GM12878 (cell line): ENCODE measurements around the gene TNKS1BP1. TPM values are rescaled to one million over a fixed set of nuclear protein-coding genes. Genes with fewer than 3 reads are reported as not detected.

Experiments
- ATAC-seq: fragments of 200-7000 bp; cut with Tn5 transposase; 3 replicates; pipeline ENCODE4 v1.9.1; 2020; ENCODE audit warnings: mild to moderate bottlenecking, moderate library complexity
- BruUV-seq: library from RNA; stranded (reverse); fragments of 400-500 nt; replicated peaks from 2 replicates; lab custom pipeline; 2021; lab: Mats Ljungman, UMichigan
- CTCF ChIA-PET: fragments of 300-600 bp; sonication (Branson Sonifier 250); formaldehyde crosslinking; extraction: SDS; loops from one replicate; lab custom pipeline; 2021; ENCODE audit warnings: inconsistent platforms; lab: Yijun Ruan, JAX
- POLR2A ChIA-PET: fragments of 350-600 bp; formaldehyde crosslinking; extraction: SDS; loops from one replicate; lab custom pipeline; 2021; ENCODE audit warnings: inconsistent platforms; lab: Charles Lee
- RAD21 ChIA-PET: fragments of 300-600 bp; sonication (Branson Sonifier 250); formaldehyde crosslinking; loops from one replicate; lab custom pipeline; 2023; ENCODE audit warnings: antibody characterized with exemption; ENCODE audit not compliant: unreplicated experiment; lab: Charles Lee
- SMC1A ChIA-PET: fragments of 300-600 bp; sonication (Branson Sonifier 250); formaldehyde crosslinking; loops from one replicate; lab custom pipeline; 2023; ENCODE audit not compliant: unreplicated experiment, uncharacterized antibody; lab: Charles Lee
- DNase-seq: peaks from one replicate; pipeline ENCODE4 v3.0.0-alpha.2; 2011; ENCODE audit warnings: low read depth, low spot score
- FAIRE-seq: peaks from 3 replicates; lab custom pipeline; 2011; peaks lifted over from hg19 to GRCh38; lab: Jason Lieb, UNC
- H2AFZ ChIP-seq: 2 replicates; pipeline ENCODE4 v1.6.0; 2011; ENCODE audit warnings: low read depth, low read length, control low read depth; ENCODE audit not compliant: control insufficient read depth
- H3K27ac ChIP-seq: 2 replicates; pipeline ENCODE4 v1.5.1; 2011; ENCODE audit warnings: control low read depth; ENCODE audit not compliant: control insufficient read depth, insufficient read depth
- H3K27me3 ChIP-seq, 2 experiments: replicated peaks in 1 of 2; 2 replicates each; pipeline versions ENCODE4 v1.6.0 to v1.6.1; 2011; ENCODE audit warnings: low read length in 1 of 2; ENCODE audit not compliant: control insufficient read depth in 2 of 2, insufficient read depth in 2 of 2
- H3K36me3 ChIP-seq, 2 experiments: 2 replicates each; pipeline ENCODE4 v1.5.1; 2011; ENCODE audit warnings: low read length in 1 of 2; ENCODE audit not compliant: control insufficient read depth in 2 of 2, insufficient read depth in 2 of 2
- H3K4me1 ChIP-seq: 2 replicates; pipeline ENCODE4 v1.6.1; 2011; ENCODE audit warnings: mild to moderate bottlenecking, low read length, moderate library complexity, mixed read lengths; ENCODE audit not compliant: control insufficient read depth, insufficient read depth
- H3K4me2 ChIP-seq: 2 replicates; pipeline ENCODE4 v1.6.0; 2011; ENCODE audit warnings: control low read depth; ENCODE audit not compliant: control insufficient read depth, insufficient read depth
- H3K4me3 ChIP-seq: fragments of 200-600 bp; sonication (generic); 2 replicates; pipeline ENCODE4 v1.5.1; 2016
- H3K79me2 ChIP-seq: 2 replicates; pipeline ENCODE4 v1.6.0; 2011; ENCODE audit warnings: low read length; ENCODE audit not compliant: control insufficient read depth, insufficient read depth
- H3K9ac ChIP-seq: 2 replicates; pipeline ENCODE4 v1.8.0; 2011; ENCODE audit warnings: low read length, control low read depth, mixed read lengths; ENCODE audit not compliant: control insufficient read depth, insufficient read depth
- H3K9me3 ChIP-seq: replicated peaks from 3 replicates; pipeline ENCODE4 v1.5.1; 2011; ENCODE audit warnings: mild to moderate bottlenecking, low read length; ENCODE audit not compliant: control insufficient read depth, insufficient read depth
- H4K20me1 ChIP-seq: 2 replicates; pipeline ENCODE4 v1.6.0; 2011; ENCODE audit not compliant: control insufficient read depth, insufficient read depth
- CHD1 ChIP-seq: IDR thresholded peaks from 2 replicates; pipeline ENCODE4 v1.6.1; 2012; ENCODE audit warnings: low read depth, low read length, improper control_type of control experiment
- EED ChIP-seq: sonication (generic); IDR thresholded peaks from 2 replicates; pipeline ENCODE4 v1.6.1; 2016; ENCODE audit warnings: antibody characterized with exemption, low read depth
- EGR1 ChIP-seq, 2 experiments: IDR thresholded peaks; 1 replicate in 1 of 2; 2 replicates in 1 of 2; pipeline ENCODE4 v1.6.1; 2011 to 2012; ENCODE audit warnings: low read depth in 2 of 2, low read length in 2 of 2, borderline replicate concordance in 1 of 2, mild to moderate bottlenecking in 1 of 2, moderate library complexity in 1 of 2
- MYB ChIP-seq: fragments of 150-350 bp; IDR thresholded peaks from 2 replicates; pipeline ENCODE4 v1.6.1; 2014; ENCODE audit warnings: mild to moderate bottlenecking, low read depth, low read length, borderline replicate concordance
- PAX5 ChIP-seq: IDR thresholded peaks from 2 replicates; pipeline ENCODE4 v1.6.1; 2011; ENCODE audit warnings: low read depth, low read length, borderline replicate concordance
- RCOR1 ChIP-seq: conservative IDR thresholded peaks from 2 replicates; pipeline ENCODE4 v1.6.1; 2012; ENCODE audit warnings: low read depth, low read length, improper control_type of control experiment
- RUNX3 ChIP-seq: IDR thresholded peaks from 2 replicates; pipeline ENCODE4 v1.6.1; 2012; ENCODE audit warnings: low read length, inconsistent platforms
- SMAD5 ChIP-seq: IDR thresholded peaks from 2 replicates; pipeline ENCODE4 v1.6.1; 2016; ENCODE audit warnings: antibody characterized with exemption, low read depth
- SPI1 ChIP-seq: IDR thresholded peaks from 2 replicates; pipeline ENCODE4 v1.6.1; 2011; ENCODE audit warnings: low read depth, mild to moderate bottlenecking, low read length, moderate library complexity, borderline replicate concordance; ENCODE audit not compliant: insufficient read depth
- WGBS: methylation state at CpG from one replicate; pipeline ENCODE4 v1.1.6; 2016; ENCODE audit warnings: low lambda C conversion rate; ENCODE audit not compliant: insufficient replicate concordance, insufficient coverage; ENCODE audit errors: missing lambda C conversion rate; 5-methylcytosine and 5-hydroxymethylcytosine counted together
- in situ Hi-C: fragments of 300-500 bp; cut with MboI; formaldehyde crosslinking; loops from 9 replicates; pipeline ENCODE4 v1.14.3; 2018; ENCODE audit warnings: mixed read lengths
- intact Hi-C: fragments of 100-400 bp; cut with micrococcal nuclease; formaldehyde crosslinking; loops from one replicate; pipeline ENCODE4 v1.14.2; 2022; ENCODE audit not compliant: unreplicated experiment
- polyA plus RNA-seq, 11 experiments: library from polyadenylated mRNA; depleted of rRNA in 4 of 11; unstranded in 6 of 11; stranded (reverse) in 5 of 11; fragments of >200 nt; fragmentation: Nextera tagmentation in 4 of 11; fragmentation: Illumina TruSeq in 1 of 11; extraction: Ambion mirVana in 4 of 11; extraction: Trizol in 1 of 11; gene quantifications; 1 replicate in 1 of 11; 2 replicates in 10 of 11; pipeline versions ENCODE4 v1.2.1 to v1.2.3, GENCODE V29; 2011 to 2016; ENCODE audit warnings: inconsistent platforms in 2 of 11, missing spikeins in 2 of 11, low read depth in 1 of 11
- total RNA-seq, 4 experiments: library from RNA; depleted of rRNA in 3 of 4; stranded (reverse); fragments of >200 nt in 3 of 4; fragmentation: Illumina TruSeq in 1 of 4; extraction: Trizol in 1 of 4; gene quantifications; 2 replicates each; pipeline versions ENCODE4 v1.2.1 to v1.2.3, GENCODE V29; 2013 to 2021
- TF ChIP-seq, protein P1 (sequence below): IDR thresholded peaks from 2 replicates; pipeline ENCODE4 v1.6.1; 2012; ENCODE audit warnings: low read depth, low read length, improper control_type of control experiment

TNKS1BP1 gene
- total and polyA plus RNA-seq, 10 of the 15 experiments (the other 5 are each of a cell fraction or from before 2014, with no cell fraction given), result 0.26 to 15.8 (median 4.3) TPM

DNA sequence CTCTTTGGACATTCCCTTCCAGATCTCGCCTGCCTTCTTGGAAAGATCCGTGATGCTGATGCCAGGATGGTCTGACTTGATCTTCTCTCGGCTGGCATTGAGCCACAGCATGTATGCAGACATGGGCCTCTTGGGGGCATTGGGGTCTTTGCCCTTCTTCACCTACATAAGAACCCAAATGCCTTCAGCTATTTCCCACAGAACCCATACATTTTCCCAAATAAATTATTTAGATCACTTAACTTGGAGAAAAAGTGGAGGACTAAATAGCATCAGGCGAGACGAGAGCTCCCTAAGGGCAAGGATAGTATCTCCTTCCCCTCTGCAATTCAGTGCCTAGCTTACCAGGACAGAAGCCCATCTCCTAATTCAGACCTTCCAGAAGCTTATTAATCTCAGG lies 3.0 kb upstream of the TNKS1BP1 start (continued):
- TF ChIP-seq EGR1 (IDR thresholded peaks at IDR 0.05; ENCODE audit: borderline replicate concordance in 1 of 2, low read depth in 2 of 2, low read length in 2 of 2) (no peak), RCOR1 (no peak), MYB (no peak), SMAD5 (no peak)

DNA sequence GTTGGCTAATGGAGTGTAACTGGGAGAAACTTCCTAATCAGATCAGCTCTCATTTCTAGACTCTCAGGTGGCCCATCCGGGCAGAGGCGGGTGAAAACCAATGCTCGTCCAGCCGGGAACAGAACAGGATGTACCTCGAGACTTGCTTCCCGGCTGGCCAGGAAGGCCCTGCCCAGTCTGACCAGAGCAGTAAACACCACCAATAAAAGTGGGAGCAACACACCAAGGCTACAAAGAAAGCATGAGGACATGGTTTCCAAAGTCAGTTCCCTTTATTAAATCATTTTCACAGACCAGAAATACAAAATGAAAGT lies 940 bp upstream of the TNKS1BP1 start:
- no peaks in the 10 kb centered on the region for H3K79me2 ChIP-seq
- in situ Hi-C loops, result loop anchor here (25.0 kb wide), 2 partner anchors 1187 to 1262 kb away; partner anchors contain the start of genes LPXN, OR5B21 and ZFP91

More for the DNA sequence above, 940 bp upstream of the TNKS1BP1 start:
- peaks cover 22% of the 10 kb centered on the region for H3K4me1 ChIP-seq
- ChIA-PET RAD21 (interaction anchor here (1.2 to 3.0 kb wide), 3 partner anchors 9 to 100 kb away, joined by 5 to 14 read pairs (median 6); partner anchors contain the start of gene SSRP1), CTCF (interaction anchor here (1.0 to 1.7 kb wide), 7 partner anchors 9 to 202 kb away, joined by 3 to 13 read pairs (median 5); partner anchors contain the start of genes P2RX3 and SSRP1), SMC1A (interaction anchor here (0.7 to 2.7 kb wide), 4 partner anchors 10 to 132 kb away, joined by 3 to 20 read pairs (median 4); partner anchors contain the start of gene SSRP1), POLR2A (interaction anchor here (0.7 to 3.5 kb wide), 5 partner anchors 10 to 100 kb away, joined by 3 to 35 read pairs (median 3); partner anchors contain the start of genes SLC43A3 and SSRP1)
- peak overlapping the region; percentile 91 for H3K4me2 ChIP-seq
- DNase-seq (no peak), FAIRE-seq (peak; percentile 31), ATAC-seq (peak; percentile 0; the same call in 1 of the 3 replicates)
- peak overlapping the region; percentile 75 for H3K9ac ChIP-seq
- no peaks in the 10 kb centered on the region for H3K27me3 ChIP-seq
- intact Hi-C loops, result no loop called here
- H4K20me1 ChIP-seq, result no peaks in the 10 kb centered on the region
- H2AFZ ChIP-seq, result peak overlapping the region; percentile 77
- peak overlapping the region; percentile 49 for H3K4me3 ChIP-seq
- peaks cover 17 to 23% of the 10 kb centered on the region in 2 experiments; a peak in 3 of 4 replicates for H3K36me3 ChIP-seq
- peak overlapping the region; percentile 81 for H3K27ac ChIP-seq
- no peaks in the 10 kb centered on the region for H3K9me3 ChIP-seq
- 0% methylated on average over 6 of the region's 6 CpGs for WGBS
- BruUV-seq, result no TSS peak
- TF ChIP-seq SPI1 (no peak), PAX5 (no peak), EED (peak; percentile 68; the same call in 1 of the 2 replicates), CHD1 (no peak), RUNX3 (peak; percentile 17; the same call in 1 of the 2 replicates)
- TF ChIP-seq, protein P1, sequence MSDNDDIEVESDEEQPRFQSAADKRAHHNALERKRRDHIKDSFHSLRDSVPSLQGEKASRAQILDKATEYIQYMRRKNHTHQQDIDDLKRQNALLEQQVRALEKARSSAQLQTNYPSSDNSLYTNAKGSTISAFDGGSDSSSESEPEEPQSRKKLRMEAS, result no peak
